Measurements from ENCODE around the gene PKD1. TPM values are rescaled to one million over a fixed set of nuclear protein-coding genes. Genes with fewer than 3 reads are reported as not detected.

PKD1 gene
- total and polyA plus RNA-seq, 2 of the 13 experiments (the other 11 are each of a cell fraction or from before 2014, with no cell fraction given), result 22.1 to 23.0 TPM

DNA sequence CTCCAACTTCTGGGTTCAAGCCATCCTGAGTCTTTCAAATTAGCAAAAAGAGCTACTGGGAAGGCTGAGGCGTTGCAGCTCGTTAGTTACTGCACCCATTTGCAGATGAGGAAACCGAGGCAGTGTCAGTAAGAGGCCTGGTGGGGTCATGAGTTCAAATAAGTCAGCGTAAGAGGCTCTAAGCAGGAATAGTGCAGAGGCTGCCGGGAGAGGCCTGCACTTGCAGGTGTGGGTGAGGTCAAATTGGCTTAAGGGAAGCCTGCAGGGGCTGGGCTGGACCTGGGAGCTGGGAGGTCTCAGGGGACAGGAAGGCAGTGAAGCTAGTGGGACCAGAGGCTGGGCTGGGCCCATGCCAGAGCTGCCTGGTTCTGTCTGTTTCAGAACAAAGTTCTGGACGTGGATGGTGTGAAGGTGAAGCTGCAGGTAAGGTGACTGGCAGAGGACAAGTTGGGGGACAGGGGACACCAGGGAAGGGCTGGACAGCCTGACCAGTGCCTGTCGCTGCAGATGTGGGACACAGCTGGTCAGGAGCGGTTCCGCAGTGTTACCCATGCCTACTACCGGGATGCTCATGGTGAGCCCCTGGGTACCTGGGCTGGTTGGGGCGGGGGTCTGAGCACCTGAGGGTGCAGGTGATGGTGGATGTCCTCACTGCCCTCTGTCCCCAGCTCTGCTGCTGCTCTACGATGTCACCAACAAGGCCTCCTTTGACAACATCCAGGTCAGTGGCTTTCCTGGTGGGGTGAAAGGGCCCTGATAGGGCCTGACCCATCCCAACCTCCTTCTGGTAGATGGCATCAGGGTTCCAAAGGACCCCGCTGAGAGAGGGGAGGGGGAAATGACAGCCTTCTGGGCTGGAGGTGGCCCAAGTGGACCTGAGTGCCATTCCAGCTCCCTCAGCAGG lies 15.7 kb upstream of the PKD1 start (continued):
- TF ChIP-seq, protein P1, sequence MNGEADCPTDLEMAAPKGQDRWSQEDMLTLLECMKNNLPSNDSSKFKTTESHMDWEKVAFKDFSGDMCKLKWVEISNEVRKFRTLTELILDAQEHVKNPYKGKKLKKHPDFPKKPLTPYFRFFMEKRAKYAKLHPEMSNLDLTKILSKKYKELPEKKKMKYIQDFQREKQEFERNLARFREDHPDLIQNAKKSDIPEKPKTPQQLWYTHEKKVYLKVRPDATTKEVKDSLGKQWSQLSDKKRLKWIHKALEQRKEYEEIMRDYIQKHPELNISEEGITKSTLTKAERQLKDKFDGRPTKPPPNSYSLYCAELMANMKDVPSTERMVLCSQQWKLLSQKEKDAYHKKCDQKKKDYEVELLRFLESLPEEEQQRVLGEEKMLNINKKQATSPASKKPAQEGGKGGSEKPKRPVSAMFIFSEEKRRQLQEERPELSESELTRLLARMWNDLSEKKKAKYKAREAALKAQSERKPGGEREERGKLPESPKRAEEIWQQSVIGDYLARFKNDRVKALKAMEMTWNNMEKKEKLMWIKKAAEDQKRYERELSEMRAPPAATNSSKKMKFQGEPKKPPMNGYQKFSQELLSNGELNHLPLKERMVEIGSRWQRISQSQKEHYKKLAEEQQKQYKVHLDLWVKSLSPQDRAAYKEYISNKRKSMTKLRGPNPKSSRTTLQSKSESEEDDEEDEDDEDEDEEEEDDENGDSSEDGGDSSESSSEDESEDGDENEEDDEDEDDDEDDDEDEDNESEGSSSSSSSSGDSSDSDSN (CRISPR knock-in tag; IDR thresholded peaks at IDR 0.05), result no peak
- TF ChIP-seq ZBTB20 (CRISPR knock-in tag; IDR thresholded peaks at IDR 0.05; ENCODE audit: borderline replicate concordance, low read depth) (no peak), HNRNPLL (IDR thresholded peaks at IDR 0.05; ENCODE audit: low read depth, low read length, poor library complexity, severe bottlenecking) (no peak), KLF12 (CRISPR knock-in tag; IDR thresholded peaks at IDR 0.05; ENCODE audit: borderline replicate concordance) (no peak), NR2F1 (CRISPR knock-in tag; IDR thresholded peaks at IDR 0.05) (no peak), HOXA7 (CRISPR knock-in tag; IDR thresholded peaks at IDR 0.05) (no peak), HNRNPK (IDR thresholded peaks at IDR 0.05; ENCODE audit: low read depth, low read length, poor library complexity, severe bottlenecking) (no peak), ZNF350 (CRISPR knock-in tag; IDR thresholded peaks at IDR 0.05; ENCODE audit: borderline replicate concordance, low read depth) (no peak), ATM (IDR thresholded peaks at IDR 0.05; ENCODE audit: borderline replicate concordance) (no peak), TOE1 (CRISPR knock-in tag; IDR thresholded peaks at IDR 0.05) (no peak), MXD4 (CRISPR knock-in tag; IDR thresholded peaks at IDR 0.05) (no peak), PHF21A (CRISPR knock-in tag; IDR thresholded peaks at IDR 0.05) (no peak), ZNF274 (CRISPR knock-in tag; IDR thresholded peaks at IDR 0.05) (no peak), PPARG (CRISPR knock-in tag; conservative IDR thresholded peaks at IDR 0.05) (no peak), GATAD2A (CRISPR knock-in tag; IDR thresholded peaks at IDR 0.05) (no peak), SRF (IDR thresholded peaks at IDR 0.05; ENCODE audit: low read depth, low read length) (no peak)
- TF ChIP-seq, protein P2, sequence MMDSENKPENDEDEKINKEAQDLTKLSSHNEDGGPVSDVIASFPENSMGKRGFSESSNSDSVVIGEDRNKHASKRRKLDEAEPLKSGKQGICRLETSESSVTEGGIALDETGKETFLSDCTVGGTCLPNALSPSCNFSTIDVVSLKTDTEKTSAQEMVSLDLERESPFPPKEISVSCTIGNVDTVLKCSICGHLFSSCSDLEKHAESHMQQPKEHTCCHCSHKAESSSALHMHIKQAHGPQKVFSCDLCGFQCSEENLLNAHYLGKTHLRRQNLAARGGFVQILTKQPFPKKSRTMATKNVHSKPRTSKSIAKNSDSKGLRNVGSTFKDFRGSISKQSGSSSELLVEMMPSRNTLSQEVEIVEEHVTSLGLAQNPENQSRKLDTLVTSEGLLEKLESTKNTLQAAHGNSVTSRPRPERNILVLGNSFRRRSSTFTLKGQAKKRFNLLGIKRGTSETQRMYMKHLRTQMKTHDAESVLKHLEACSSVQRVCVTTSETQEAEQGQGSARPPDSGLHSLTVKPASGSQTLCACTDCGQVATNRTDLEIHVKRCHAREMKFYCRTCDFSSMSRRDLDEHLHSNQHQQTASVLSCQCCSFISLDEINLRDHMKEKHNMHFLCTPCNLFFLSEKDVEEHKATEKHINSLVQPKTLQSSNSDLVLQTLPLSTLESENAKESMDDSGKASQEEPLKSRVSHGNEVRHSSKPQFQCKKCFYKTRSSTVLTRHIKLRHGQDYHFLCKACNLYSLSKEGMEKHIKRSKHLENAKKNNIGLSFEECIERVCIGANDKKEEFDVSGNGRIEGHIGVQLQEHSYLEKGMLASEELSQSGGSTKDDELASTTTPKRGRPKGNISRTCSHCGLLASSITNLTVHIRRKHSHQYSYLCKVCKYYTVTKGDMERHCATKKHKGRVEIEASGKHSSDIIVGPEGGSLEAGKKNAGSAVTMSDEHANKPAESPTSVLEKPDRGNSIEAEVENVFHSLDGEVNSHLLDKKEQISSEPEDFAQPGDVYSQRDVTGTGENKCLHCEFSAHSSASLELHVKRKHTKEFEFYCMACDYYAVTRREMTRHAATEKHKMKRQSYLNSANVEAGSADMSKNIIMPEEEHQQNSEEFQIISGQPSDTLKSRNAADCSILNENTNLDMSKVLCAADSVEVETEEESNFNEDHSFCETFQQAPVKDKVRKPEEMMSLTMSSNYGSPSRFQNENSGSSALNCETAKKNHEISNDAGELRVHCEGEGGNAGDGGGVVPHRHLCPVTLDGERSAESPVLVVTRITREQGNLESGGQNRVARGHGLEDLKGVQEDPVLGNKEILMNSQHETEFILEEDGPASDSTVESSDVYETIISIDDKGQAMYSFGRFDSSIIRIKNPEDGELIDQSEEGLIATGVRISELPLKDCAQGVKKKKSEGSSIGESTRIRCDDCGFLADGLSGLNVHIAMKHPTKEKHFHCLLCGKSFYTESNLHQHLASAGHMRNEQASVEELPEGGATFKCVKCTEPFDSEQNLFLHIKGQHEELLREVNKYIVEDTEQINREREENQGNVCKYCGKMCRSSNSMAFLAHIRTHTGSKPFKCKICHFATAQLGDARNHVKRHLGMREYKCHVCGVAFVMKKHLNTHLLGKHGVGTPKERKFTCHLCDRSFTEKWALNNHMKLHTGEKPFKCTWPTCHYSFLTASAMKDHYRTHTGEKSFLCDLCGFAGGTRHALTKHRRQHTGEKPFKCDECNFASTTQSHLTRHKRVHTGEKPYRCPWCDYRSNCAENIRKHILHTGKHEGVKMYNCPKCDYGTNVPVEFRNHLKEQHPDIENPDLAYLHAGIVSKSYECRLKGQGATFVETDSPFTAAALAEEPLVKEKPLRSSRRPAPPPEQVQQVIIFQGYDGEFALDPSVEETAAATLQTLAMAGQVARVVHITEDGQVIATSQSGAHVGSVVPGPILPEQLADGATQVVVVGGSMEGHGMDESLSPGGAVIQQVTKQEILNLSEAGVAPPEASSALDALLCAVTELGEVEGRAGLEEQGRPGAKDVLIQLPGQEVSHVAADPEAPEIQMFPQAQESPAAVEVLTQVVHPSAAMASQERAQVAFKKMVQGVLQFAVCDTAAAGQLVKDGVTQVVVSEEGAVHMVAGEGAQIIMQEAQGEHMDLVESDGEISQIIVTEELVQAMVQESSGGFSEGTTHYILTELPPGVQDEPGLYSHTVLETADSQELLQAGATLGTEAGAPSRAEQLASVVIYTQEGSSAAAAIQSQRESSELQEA (CRISPR knock-in tag; IDR thresholded peaks at IDR 0.05; ENCODE audit: not compliant biosample characterization), result no peak
